ENCODE measurements around the gene APAF1.

DNA sequence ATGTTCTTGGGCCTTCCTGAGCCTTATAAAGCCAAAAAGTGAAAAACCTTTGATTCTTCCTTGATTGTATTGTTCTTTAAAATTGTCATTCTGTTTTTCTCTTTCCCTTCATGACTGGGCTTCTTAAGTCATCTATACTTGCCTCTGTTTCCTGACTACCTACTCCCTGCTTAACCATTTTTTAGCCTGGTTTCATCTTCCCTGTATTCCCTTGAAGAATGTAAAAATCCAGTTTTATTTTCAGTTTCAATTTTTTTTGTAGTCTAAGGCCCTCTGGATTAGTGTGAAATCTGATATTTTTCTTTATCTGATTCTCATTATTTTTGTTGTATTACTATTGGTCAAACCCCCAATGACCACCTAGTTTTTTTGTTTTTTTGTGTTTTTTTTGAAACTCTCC, 46.3 kb downstream of the APAF1 start:
- TF ChIP-seq, protein P1, sequence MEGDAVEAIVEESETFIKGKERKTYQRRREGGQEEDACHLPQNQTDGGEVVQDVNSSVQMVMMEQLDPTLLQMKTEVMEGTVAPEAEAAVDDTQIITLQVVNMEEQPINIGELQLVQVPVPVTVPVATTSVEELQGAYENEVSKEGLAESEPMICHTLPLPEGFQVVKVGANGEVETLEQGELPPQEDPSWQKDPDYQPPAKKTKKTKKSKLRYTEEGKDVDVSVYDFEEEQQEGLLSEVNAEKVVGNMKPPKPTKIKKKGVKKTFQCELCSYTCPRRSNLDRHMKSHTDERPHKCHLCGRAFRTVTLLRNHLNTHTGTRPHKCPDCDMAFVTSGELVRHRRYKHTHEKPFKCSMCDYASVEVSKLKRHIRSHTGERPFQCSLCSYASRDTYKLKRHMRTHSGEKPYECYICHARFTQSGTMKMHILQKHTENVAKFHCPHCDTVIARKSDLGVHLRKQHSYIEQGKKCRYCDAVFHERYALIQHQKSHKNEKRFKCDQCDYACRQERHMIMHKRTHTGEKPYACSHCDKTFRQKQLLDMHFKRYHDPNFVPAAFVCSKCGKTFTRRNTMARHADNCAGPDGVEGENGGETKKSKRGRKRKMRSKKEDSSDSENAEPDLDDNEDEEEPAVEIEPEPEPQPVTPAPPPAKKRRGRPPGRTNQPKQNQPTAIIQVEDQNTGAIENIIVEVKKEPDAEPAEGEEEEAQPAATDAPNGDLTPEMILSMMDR (IDR thresholded peaks at IDR 0.05) = no peak
- no peak for TF ChIP-seq EZH2 (IDR thresholded peaks at IDR 0.05; ENCODE audit: borderline replicate concordance, insufficient read depth, low read depth, low read length, poor library complexity, severe bottlenecking)
